GM19351 (cell line): ENCODE data around the gene SNAPC2.
"Not testable (repeated sequence)": the region's sequence is repeated elsewhere in the genome, so short reads cannot be mapped to it uniquely, and the experiment has no call there.

Source experiments
- ATAC-seq: cut with Tn5 transposase; IDR thresholded peaks from one replicate; pipeline ENCODE4 v1.9.1; 2021; ENCODE audit warnings: mild to moderate bottlenecking, moderate library complexity; ENCODE audit not compliant: unreplicated experiment

Gene SNAPC2

GRCh38 chr19:7932930-7933300, 12.8 kb downstream of the SNAPC2 start:
- no peak for ATAC-seq

- ATAC-seq, result no peak
Measured at GRCh38 chr19:7933411-7933810, 13.3 kb downstream of the SNAPC2 start.

GRCh38 chr19:7933828-7934725, 13.9 kb downstream of the SNAPC2 start:
- no peak for ATAC-seq

GRCh38 chr19:7934766-7935165, 14.6 kb downstream of the SNAPC2 start:
- ATAC-seq, result no peak

GRCh38 chr19:7940841-7941240, 20.7 kb downstream of the SNAPC2 start:
- no peak for ATAC-seq

- no peak for ATAC-seq
Measured at GRCh38 chr19:7941895-7942596, 21.9 kb downstream of the SNAPC2 start.

- ATAC-seq, result peak; percentile 11
Measured at GRCh38 chr19:7942981-7943443, 22.9 kb downstream of the SNAPC2 start.

GRCh38 chr19:7943444-7944176, 23.5 kb downstream of the SNAPC2 start, which contains the start of gene TIMM44:
TIMM44 (minus strand) TSS chr19:7943666; CDS start chr19:7943651, 15 bp downstream.
- ATAC-seq, result peak; percentile 96

GRCh38 chr19:7944177-7944761, 24.1 kb downstream of the SNAPC2 start:
- peak; percentile 35 for ATAC-seq

- no peak for ATAC-seq
Measured at GRCh38 chr19:7947939-7948338, 27.8 kb downstream of the SNAPC2 start.

- ATAC-seq, result no peak
Measured at GRCh38 chr19:7953060-7953459, 32.9 kb downstream of the SNAPC2 start.

- no peak for ATAC-seq
Measured at GRCh38 chr19:7953576-7953975, 33.4 kb downstream of the SNAPC2 start.

GRCh38 chr19:7955696-7956095, 35.6 kb downstream of the SNAPC2 start:
- no peak for ATAC-seq

- ATAC-seq, result no peak
Measured at GRCh38 chr19:7959211-7959610, 39.1 kb downstream of the SNAPC2 start.

- ATAC-seq, result not testable (repeated sequence)
Measured at GRCh38 chr19:7961082-7961481, 40.9 kb downstream of the SNAPC2 start.

- ATAC-seq, result no peak
Measured at GRCh38 chr19:7961920-7962626, 41.9 kb downstream of the SNAPC2 start.

GRCh38 chr19:7962644-7963268, 42.6 kb downstream of the SNAPC2 start:
- no peak for ATAC-seq

- ATAC-seq, result no peak
Measured at GRCh38 chr19:7963566-7963965, 43.4 kb downstream of the SNAPC2 start.

GRCh38 chr19:7965259-7965841, 45.2 kb downstream of the SNAPC2 start:
- no peak for ATAC-seq
